ENCODE results near the gene HECW1.

The HECW1 gene

GRCh38 chr7:43575506-43575905, 463.1 kb downstream of the HECW1 start:
- Histone ChIP-seq H3K27me3 (no peaks in the 10 kb centered on the region), H3K36me3 (no peaks in the 10 kb centered on the region), H3K4me1 (no peaks in the 10 kb centered on the region), H3K27ac (no peak overlapping the region), H3K4me3 (no peak overlapping the region), H3K9me3 (no peaks in the 10 kb centered on the region)
- TF ChIP-seq CTCF (IDR thresholded peaks at IDR 0.05), result no peak
- no peak for DNase-seq
- intact Hi-C loops (cut with DNase I; ENCODE audit: low total_unique reads), result no loop called here

GRCh38 chr7:43576241-43576640, 463.8 kb downstream of the HECW1 start:
- H3K9me3 ChIP-seq, result no peaks in the 10 kb centered on the region
- no peaks in the 10 kb centered on the region for H3K4me1 ChIP-seq
- no peak overlapping the region for H3K4me3 ChIP-seq
- intact Hi-C loops (cut with DNase I; ENCODE audit: low total_unique reads), result no loop called here
- H3K27me3 ChIP-seq, result no peaks in the 10 kb centered on the region
- no peak overlapping the region for H3K27ac ChIP-seq
- DNase-seq, result no peak
- TF ChIP-seq CTCF (IDR thresholded peaks at IDR 0.05), result no peak
- no peaks in the 10 kb centered on the region for H3K36me3 ChIP-seq

- intact Hi-C loops (cut with DNase I; ENCODE audit: low total_unique reads), result no loop called here
- no peaks in the 10 kb centered on the region for H3K9me3 ChIP-seq
- H3K4me3 ChIP-seq, result no peak overlapping the region
- no peak for TF ChIP-seq CTCF (IDR thresholded peaks at IDR 0.05)
- H3K27ac ChIP-seq, result no peak overlapping the region
- H3K36me3 ChIP-seq, result no peaks in the 10 kb centered on the region
- H3K27me3 ChIP-seq, result no peaks in the 10 kb centered on the region
- no peak for DNase-seq
- H3K4me1 ChIP-seq, result peaks cover 0 to 5% (median 1%) of the 10 kb centered on the region in 4 donors
These were observed 465.1 kb downstream of the HECW1 start for GRCh38 chr7:43577485-43577951.

- peak; percentile 99 to 100 for TF ChIP-seq CTCF (IDR thresholded peaks at IDR 0.05)
- H3K9me3 ChIP-seq, result no peaks in the 10 kb centered on the region
- intact Hi-C loops (cut with DNase I; ENCODE audit: low total_unique reads), result loop anchor here (2.0 to 10.0 kb wide), 4 partner anchors 62 to 252 kb away; no protein-coding TSS in a partner anchor
- H3K36me3 ChIP-seq, result no peaks in the 10 kb centered on the region
- H3K4me1 ChIP-seq, result peaks cover 0 to 39% (median 21%) of the 10 kb centered on the region in 4 donors
- DNase-seq, result peak; percentile 85 to 95
- no peaks in the 10 kb centered on the region for H3K27me3 ChIP-seq
- H3K27ac ChIP-seq, result peak within 1 kb of the TSS; percentile 87 to 91
- H3K4me3 ChIP-seq, result peak within 1 kb of the TSS; percentile 76 to 85
These were observed 470.3 kb downstream of the HECW1 start, which contains the start of gene STK17A for GRCh38 chr7:43582503-43583423. TSS of gene STK17A (plus strand) at chr7:43583108. CDS start at chr7:43583244, 136 bp downstream.

- peak; percentile 73 to 84 for DNase-seq
- H3K27me3 ChIP-seq, result no peaks in the 10 kb centered on the region
- H3K27ac ChIP-seq, result peak overlapping the region; percentile 87 to 91
- TF ChIP-seq CTCF (IDR thresholded peaks at IDR 0.05), result peak in 1 of 2 experiments; percentile 22
- H3K9me3 ChIP-seq, result no peaks in the 10 kb centered on the region
- no peaks in the 10 kb centered on the region for H3K36me3 ChIP-seq
- peak overlapping the region; percentile 76 to 85 for H3K4me3 ChIP-seq
- intact Hi-C loops (cut with DNase I; ENCODE audit: low total_unique reads), result loop anchor here (2.0 to 10.0 kb wide), 4 partner anchors 61 to 251 kb away; no protein-coding TSS in a partner anchor
- H3K4me1 ChIP-seq, result peaks cover 0 to 47% (median 26%) of the 10 kb centered on the region in 4 donors
These were observed 471.2 kb downstream of the HECW1 start for GRCh38 chr7:43583424-43584194.
